Measurements from ENCODE around the gene PRKAR1A.

PRKAR1A gene

DNA sequence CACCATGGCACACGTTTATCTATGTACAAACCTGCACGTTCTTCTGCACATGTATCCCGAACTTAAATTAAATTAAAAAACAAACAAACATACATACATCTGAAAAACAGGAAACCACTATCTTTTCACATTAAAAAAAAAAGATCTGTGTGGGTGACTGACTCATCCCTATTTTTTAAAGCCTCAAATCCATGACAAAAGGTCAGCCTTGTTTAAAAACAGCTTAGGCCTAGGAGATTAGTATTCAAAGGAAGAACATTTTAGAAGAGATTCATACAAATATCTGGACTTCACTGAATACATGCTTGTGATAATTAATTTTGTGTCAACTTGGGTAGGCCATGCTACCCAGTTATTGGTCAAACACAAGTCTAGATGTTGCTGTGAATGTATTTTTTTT is 4.7 kb upstream of the PRKAR1A start:
- no peaks in the 10 kb centered on the region for H4K20me1 ChIP-seq (ENCODE audit: control insufficient read depth, insufficient read depth, low read depth, low read length)
- no peak overlapping the region for H3K27ac ChIP-seq (ENCODE audit: low read depth, low read length)
- no peak overlapping the region for H3K4me2 ChIP-seq (ENCODE audit: low read length)
- H3K4me3 ChIP-seq (ENCODE audit: low read length) = no peak overlapping the region
- peaks cover 21% of the 10 kb centered on the region for H3K4me1 ChIP-seq (ENCODE audit: control insufficient read depth, low read length)
- H3K36me3 ChIP-seq (ENCODE audit: control insufficient read depth, low read length) = peaks cover 2% of the 10 kb centered on the region; the same call in 1 of the 2 replicates
- no peak for TF ChIP-seq EZH2phosphoT487 (IDR thresholded peaks at IDR 0.05; ENCODE audit: borderline replicate concordance, low read length)
- TF ChIP-seq, protein P1, sequence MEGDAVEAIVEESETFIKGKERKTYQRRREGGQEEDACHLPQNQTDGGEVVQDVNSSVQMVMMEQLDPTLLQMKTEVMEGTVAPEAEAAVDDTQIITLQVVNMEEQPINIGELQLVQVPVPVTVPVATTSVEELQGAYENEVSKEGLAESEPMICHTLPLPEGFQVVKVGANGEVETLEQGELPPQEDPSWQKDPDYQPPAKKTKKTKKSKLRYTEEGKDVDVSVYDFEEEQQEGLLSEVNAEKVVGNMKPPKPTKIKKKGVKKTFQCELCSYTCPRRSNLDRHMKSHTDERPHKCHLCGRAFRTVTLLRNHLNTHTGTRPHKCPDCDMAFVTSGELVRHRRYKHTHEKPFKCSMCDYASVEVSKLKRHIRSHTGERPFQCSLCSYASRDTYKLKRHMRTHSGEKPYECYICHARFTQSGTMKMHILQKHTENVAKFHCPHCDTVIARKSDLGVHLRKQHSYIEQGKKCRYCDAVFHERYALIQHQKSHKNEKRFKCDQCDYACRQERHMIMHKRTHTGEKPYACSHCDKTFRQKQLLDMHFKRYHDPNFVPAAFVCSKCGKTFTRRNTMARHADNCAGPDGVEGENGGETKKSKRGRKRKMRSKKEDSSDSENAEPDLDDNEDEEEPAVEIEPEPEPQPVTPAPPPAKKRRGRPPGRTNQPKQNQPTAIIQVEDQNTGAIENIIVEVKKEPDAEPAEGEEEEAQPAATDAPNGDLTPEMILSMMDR (IDR thresholded peaks at IDR 0.05; ENCODE audit: low read depth, low read length, poor library complexity, severe bottlenecking) = no peak
- no peaks in the 10 kb centered on the region for H3K27me3 ChIP-seq (ENCODE audit: control insufficient read depth, low read length)
- no peaks in the 10 kb centered on the region for H3F3A ChIP-seq (ENCODE audit: control insufficient read depth, insufficient read depth)
- peaks cover 6% of the 10 kb centered on the region for H3K79me2 ChIP-seq (ENCODE audit: control insufficient read depth, low read length)
- no peaks in the 10 kb centered on the region for H3K9me3 ChIP-seq (ENCODE audit: control insufficient read depth, insufficient read depth, low read length)
- no peaks in the 10 kb centered on the region for H3K9me2 ChIP-seq (replicated peaks; ENCODE audit: control insufficient read depth, low read length)

DNA sequence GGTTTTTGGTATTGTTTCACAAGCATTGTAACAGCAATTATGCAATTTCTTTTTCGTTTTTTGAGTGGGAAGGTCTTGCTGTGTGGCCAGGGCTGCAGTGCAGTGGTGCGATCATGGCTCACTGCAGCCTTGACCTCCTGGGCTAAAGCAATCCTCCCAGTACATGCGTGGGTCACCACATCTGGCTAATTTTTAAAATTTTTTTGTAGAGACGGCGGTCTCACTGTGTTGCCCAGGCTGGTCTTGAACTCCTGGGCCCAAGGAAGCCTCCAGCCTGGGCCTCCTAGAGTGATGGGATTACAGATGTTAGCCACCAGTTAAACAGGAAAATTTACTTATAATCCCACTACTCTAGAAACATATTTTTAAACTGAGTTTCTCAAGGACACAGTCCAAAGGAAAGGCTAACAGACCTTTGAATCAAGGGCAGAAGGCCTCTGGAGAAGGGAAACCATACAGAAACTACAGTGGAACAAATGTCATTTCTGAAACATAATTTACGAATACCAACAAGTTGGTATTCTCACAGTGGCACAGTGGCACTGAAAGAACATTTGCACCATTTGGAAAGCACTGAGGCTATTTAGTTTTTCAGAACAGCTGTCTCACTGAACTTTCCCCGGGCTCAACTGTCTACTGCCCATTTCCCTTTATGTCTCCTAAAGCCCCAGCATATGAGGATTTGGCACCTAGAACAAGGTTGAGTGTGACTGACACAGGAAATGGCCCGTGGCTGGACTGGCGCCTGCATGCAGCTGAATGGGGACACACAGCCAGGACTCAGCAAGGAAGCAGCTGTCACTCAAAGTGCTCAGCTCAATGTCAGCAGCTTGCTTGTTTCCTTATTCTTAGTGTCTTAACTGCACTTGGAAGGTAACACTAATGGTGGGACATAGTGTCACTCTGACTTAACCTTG is 2.8 kb upstream of the PRKAR1A start:
- peaks cover 32% of the 10 kb centered on the region for H3K4me1 ChIP-seq (ENCODE audit: control insufficient read depth, low read length)
- H3K4me2 ChIP-seq (ENCODE audit: low read length) = peak overlapping the region; percentile 35
- H3K36me3 ChIP-seq (ENCODE audit: control insufficient read depth, low read length) = peaks cover 20% of the 10 kb centered on the region
- peaks cover 24% of the 10 kb centered on the region for H3K79me2 ChIP-seq (ENCODE audit: control insufficient read depth, low read length)
- H3K27me3 ChIP-seq (ENCODE audit: control insufficient read depth, low read length) = no peaks in the 10 kb centered on the region
- H3F3A ChIP-seq (ENCODE audit: control insufficient read depth, insufficient read depth) = no peaks in the 10 kb centered on the region
- no peak for TF ChIP-seq EZH2phosphoT487 (IDR thresholded peaks at IDR 0.05; ENCODE audit: borderline replicate concordance, low read length)
- TF ChIP-seq, protein P1 (IDR thresholded peaks at IDR 0.05; ENCODE audit: low read depth, low read length, poor library complexity, severe bottlenecking) = no peak
- no peak overlapping the region for H3K27ac ChIP-seq (ENCODE audit: low read depth, low read length)
- H4K20me1 ChIP-seq (ENCODE audit: control insufficient read depth, insufficient read depth, low read depth, low read length) = peaks cover 15% of the 10 kb centered on the region
- no peaks in the 10 kb centered on the region for H3K9me2 ChIP-seq (replicated peaks; ENCODE audit: control insufficient read depth, low read length)
- H3K9me3 ChIP-seq (ENCODE audit: control insufficient read depth, insufficient read depth, low read length) = no peaks in the 10 kb centered on the region
- no peak overlapping the region for H3K4me3 ChIP-seq (ENCODE audit: low read length)

GRCh38 chr17:68511254-68511670 is 968 bp upstream of the PRKAR1A start:
- H3K4me1 ChIP-seq (ENCODE audit: control insufficient read depth, low read length) = peaks cover 38% of the 10 kb centered on the region

More at GRCh38 chr17:68511254-68511670, 968 bp upstream of the PRKAR1A start:
- no peaks in the 10 kb centered on the region for H3K9me2 ChIP-seq (replicated peaks; ENCODE audit: control insufficient read depth, low read length)
- H3K36me3 ChIP-seq (ENCODE audit: control insufficient read depth, low read length) = peaks cover 39% of the 10 kb centered on the region
- peaks cover 42% of the 10 kb centered on the region for H3K79me2 ChIP-seq (ENCODE audit: control insufficient read depth, low read length)
- H3F3A ChIP-seq (ENCODE audit: control insufficient read depth, insufficient read depth) = no peaks in the 10 kb centered on the region
- TF ChIP-seq, protein P1 (IDR thresholded peaks at IDR 0.05; ENCODE audit: low read depth, low read length, poor library complexity, severe bottlenecking) = peak; percentile 33
- TF ChIP-seq EZH2phosphoT487 (IDR thresholded peaks at IDR 0.05; ENCODE audit: borderline replicate concordance, low read length) = no peak
- no peaks in the 10 kb centered on the region for H3K9me3 ChIP-seq (ENCODE audit: control insufficient read depth, insufficient read depth, low read length)
- H3K4me2 ChIP-seq (ENCODE audit: low read length) = peak overlapping the region; percentile 86
- peaks cover 20% of the 10 kb centered on the region for H4K20me1 ChIP-seq (ENCODE audit: control insufficient read depth, insufficient read depth, low read depth, low read length)
- H3K27ac ChIP-seq (ENCODE audit: low read depth, low read length) = peak overlapping the region; percentile 74
- no peaks in the 10 kb centered on the region for H3K27me3 ChIP-seq (ENCODE audit: control insufficient read depth, low read length)
- peak overlapping the region; percentile 88 for H3K4me3 ChIP-seq (ENCODE audit: low read length)

All from DOHH2 (cell line).